GM18867 (cell line): ENCODE measurements around the gene EMC10.

Experiments
- ATAC-seq: cut with Tn5 transposase; IDR thresholded peaks from one replicate; pipeline ENCODE4 v1.9.1; 2021; ENCODE audit warnings: mild to moderate bottlenecking, moderate library complexity; ENCODE audit not compliant: unreplicated experiment

Gene EMC10

DNA sequence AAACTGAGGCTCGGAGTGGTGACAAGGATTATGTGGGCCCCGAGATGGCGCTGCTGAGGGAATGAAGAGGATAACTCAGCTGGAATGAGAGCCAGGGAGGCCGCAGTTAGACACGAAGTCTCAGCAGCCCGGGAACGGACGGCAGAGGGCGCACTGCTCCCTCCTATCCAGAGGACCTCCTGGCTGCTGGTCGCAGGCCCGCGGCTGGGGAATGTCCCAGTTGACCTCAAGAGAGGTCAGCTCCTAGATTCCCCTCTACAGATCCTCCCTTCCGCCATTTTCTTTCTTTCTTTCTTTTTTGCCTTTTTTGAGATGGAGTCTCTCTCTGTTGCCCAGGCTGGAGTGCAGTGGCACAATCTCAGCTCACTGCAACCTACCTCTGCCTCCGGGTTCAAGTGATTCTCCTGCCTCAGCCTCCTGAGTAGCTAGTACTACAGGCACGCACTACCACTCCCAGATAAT, 61.5 kb downstream of the EMC10 start:
- no peak for ATAC-seq
